MM.1S (cell line): Measurements from ENCODE around the gene DENND4B.
A peak's percentile ranks its signal among the peaks of the same experiment; 100 is the strongest.

Experiments
- DNase-seq: peaks from one replicate; pipeline ENCODE4 v3.0.0-alpha.2; 2015
- H2AFZ ChIP-seq: fragments of 300-600 bp; sonication (generic); 2 replicates; pipeline ENCODE4 v1.6.0; 2016; ENCODE audit warnings: antibody characterized with exemption, low read length
- H3F3A ChIP-seq: fragments of 300-600 bp; sonication (generic); 2 replicates; pipeline ENCODE4 v1.6.1; 2016; ENCODE audit warnings: mild to moderate bottlenecking, antibody characterized with exemption, low read length, moderate library complexity, mixed read lengths; ENCODE audit not compliant: insufficient read depth
- H3K27ac ChIP-seq: fragments of 300-600 bp; sonication (generic); 2 replicates; pipeline ENCODE4 v1.5.1; 2016; ENCODE audit warnings: mild to moderate bottlenecking, low read length
- H3K27me3 ChIP-seq: fragments of 300-600 bp; sonication (generic); replicated peaks from 2 replicates; pipeline ENCODE4 v1.6.0; 2016; ENCODE audit warnings: low read length; ENCODE audit not compliant: insufficient read depth
- H3K36me3 ChIP-seq: fragments of 300-600 bp; sonication (generic); replicated peaks from 2 replicates; pipeline ENCODE4 v1.6.1; 2016; ENCODE audit warnings: mild to moderate bottlenecking, low read length, mixed read lengths; ENCODE audit not compliant: insufficient read depth
- H3K4me1 ChIP-seq: fragments of 300-600 bp; sonication (generic); 2 replicates; pipeline ENCODE4 v1.6.1; 2016; ENCODE audit warnings: low read length, mixed read lengths
- H3K4me2 ChIP-seq: fragments of 300-600 bp; sonication (generic); 2 replicates; pipeline ENCODE4 v1.6.0; 2016; ENCODE audit warnings: low read depth, low read length
- H3K4me3 ChIP-seq: fragments of 300-600 bp; sonication (generic); 2 replicates; pipeline ENCODE4 v1.5.1; 2016; ENCODE audit warnings: low read length, mixed read lengths
- H3K79me2 ChIP-seq: fragments of 300-600 bp; sonication (generic); 2 replicates; pipeline ENCODE4 v1.6.1; 2016; ENCODE audit warnings: mixed run types, low read length, mixed read lengths
- H3K9ac ChIP-seq: fragments of 300-600 bp; sonication (generic); 2 replicates; pipeline ENCODE4 v1.6.1; 2016; ENCODE audit warnings: low read length, mixed read lengths
- H3K9me2 ChIP-seq: fragments of 300-600 bp; sonication (generic); replicated peaks from 2 replicates; pipeline ENCODE4 v1.6.1; 2016; ENCODE audit warnings: mild to moderate bottlenecking, low read length, mixed read lengths; ENCODE audit not compliant: insufficient read depth
- H3K9me3 ChIP-seq: fragments of 300-600 bp; sonication (generic); replicated peaks from 2 replicates; pipeline ENCODE4 v1.6.1; 2016; ENCODE audit warnings: mild to moderate bottlenecking, low read length, mixed read lengths; ENCODE audit not compliant: insufficient read depth
- H4K20me1 ChIP-seq: fragments of 300-600 bp; sonication (generic); 2 replicates; pipeline ENCODE4 v1.6.1; 2016; ENCODE audit warnings: mild to moderate bottlenecking, low read length, moderate library complexity, mixed read lengths; ENCODE audit not compliant: insufficient read depth
- EZH2 ChIP-seq: fragments of 300-600 bp; sonication (generic); optimal IDR thresholded peaks from 2 replicates; pipeline ENCODE3; 2017; ENCODE audit warnings: low read depth, mild to moderate bottlenecking, antibody characterized with exemption, low read length, mixed read lengths
- EZH2phosphoT487 ChIP-seq: fragments of 300-600 bp; sonication (generic); IDR thresholded peaks from 2 replicates; pipeline ENCODE4 v1.6.1; 2018; ENCODE audit warnings: antibody characterized with exemption, low read length
- TF ChIP-seq, protein P1 (sequence below): fragments of 300-600 bp; sonication (generic); IDR thresholded peaks from 2 replicates; pipeline ENCODE4 v1.5.1; 2016; ENCODE audit warnings: antibody characterized with exemption, low read length, mixed read lengths

DENND4B gene

GRCh38 chr1:153921803-153922075 lies 24.8 kb downstream of the DENND4B start:
- peaks cover 65% of the 10 kb centered on the region for H3K79me2 ChIP-seq

DNA sequence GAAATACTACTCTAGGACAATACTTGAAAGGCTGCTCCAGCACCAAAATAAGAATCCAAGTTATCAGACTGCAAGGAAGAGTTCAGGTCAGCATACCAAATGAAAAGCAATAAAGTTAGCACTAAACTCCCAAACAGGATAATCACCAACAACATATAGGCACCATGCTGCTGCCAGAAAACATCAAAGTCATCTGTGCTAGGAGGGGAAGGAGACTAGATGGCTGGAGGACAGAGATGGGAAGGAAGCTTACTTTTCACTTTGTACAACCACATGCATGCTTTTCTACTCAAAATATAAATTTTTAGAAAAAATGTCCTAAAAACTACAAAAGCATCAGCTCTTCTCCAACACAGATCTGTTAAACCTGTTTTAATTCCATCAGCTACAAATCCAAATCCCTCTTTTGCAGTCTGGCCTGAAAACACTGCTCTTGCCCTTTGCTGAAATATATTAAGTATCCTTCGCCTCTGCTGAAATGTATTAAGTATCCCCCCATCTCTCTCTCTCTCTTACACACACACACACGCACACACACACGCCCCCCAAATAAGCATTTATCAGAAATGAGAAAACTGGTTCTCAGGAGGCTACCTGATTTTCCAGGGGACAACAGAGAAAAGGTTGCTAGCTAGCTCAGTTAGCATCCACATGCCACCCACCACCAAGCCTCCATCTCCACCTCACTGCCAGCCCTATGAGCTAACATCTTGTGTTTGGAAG lies 25.3 kb downstream of the DENND4B start:
- Histone ChIP-seq H3K4me2 (peak overlapping the region; percentile 71), H2AFZ (no peak overlapping the region), H4K20me1 (peaks cover 31% of the 10 kb centered on the region), H3K27ac (no peak overlapping the region), H3F3A (peaks cover 28% of the 10 kb centered on the region), H3K4me3 (peak overlapping the region; percentile 71), H3K79me2 (peaks cover 70% of the 10 kb centered on the region), H3K27me3 (no peaks in the 10 kb centered on the region), H3K9me3 (no peaks in the 10 kb centered on the region), H3K36me3 (no peaks in the 10 kb centered on the region), H3K4me1 (peaks cover 24% of the 10 kb centered on the region), H3K9me2 (no peaks in the 10 kb centered on the region), H3K9ac (peak overlapping the region; percentile 62; the same call in 1 of the 2 replicates)
- DNase-seq: no peak
- no peak for TF ChIP-seq EZH2
- no peak for TF ChIP-seq EZH2phosphoT487
- TF ChIP-seq, protein P1, sequence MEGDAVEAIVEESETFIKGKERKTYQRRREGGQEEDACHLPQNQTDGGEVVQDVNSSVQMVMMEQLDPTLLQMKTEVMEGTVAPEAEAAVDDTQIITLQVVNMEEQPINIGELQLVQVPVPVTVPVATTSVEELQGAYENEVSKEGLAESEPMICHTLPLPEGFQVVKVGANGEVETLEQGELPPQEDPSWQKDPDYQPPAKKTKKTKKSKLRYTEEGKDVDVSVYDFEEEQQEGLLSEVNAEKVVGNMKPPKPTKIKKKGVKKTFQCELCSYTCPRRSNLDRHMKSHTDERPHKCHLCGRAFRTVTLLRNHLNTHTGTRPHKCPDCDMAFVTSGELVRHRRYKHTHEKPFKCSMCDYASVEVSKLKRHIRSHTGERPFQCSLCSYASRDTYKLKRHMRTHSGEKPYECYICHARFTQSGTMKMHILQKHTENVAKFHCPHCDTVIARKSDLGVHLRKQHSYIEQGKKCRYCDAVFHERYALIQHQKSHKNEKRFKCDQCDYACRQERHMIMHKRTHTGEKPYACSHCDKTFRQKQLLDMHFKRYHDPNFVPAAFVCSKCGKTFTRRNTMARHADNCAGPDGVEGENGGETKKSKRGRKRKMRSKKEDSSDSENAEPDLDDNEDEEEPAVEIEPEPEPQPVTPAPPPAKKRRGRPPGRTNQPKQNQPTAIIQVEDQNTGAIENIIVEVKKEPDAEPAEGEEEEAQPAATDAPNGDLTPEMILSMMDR: no peak

More at GRCh38 chr1:153921803-153922075, 24.8 kb downstream of the DENND4B start:
- peaks cover 30% of the 10 kb centered on the region for H3F3A ChIP-seq
- peak overlapping the region; percentile 71 for H3K4me2 ChIP-seq
- peak overlapping the region; percentile 62 for H3K9ac ChIP-seq
- no peaks in the 10 kb centered on the region for H3K9me2 ChIP-seq
- H3K27ac ChIP-seq: no peak overlapping the region
- DNase-seq: peak; percentile 29
- no peaks in the 10 kb centered on the region for H3K9me3 ChIP-seq
- peaks cover 24% of the 10 kb centered on the region for H3K4me1 ChIP-seq
- H3K4me3 ChIP-seq: peak overlapping the region; percentile 71
- no peak overlapping the region for H2AFZ ChIP-seq
- no peaks in the 10 kb centered on the region for H3K36me3 ChIP-seq
- TF ChIP-seq EZH2phosphoT487 (no peak), EZH2 (no peak)
- TF ChIP-seq, protein P1: no peak
- peaks cover 31% of the 10 kb centered on the region for H4K20me1 ChIP-seq
- H3K27me3 ChIP-seq: no peaks in the 10 kb centered on the region

GRCh38 chr1:153919876-153920852 lies 26.4 kb downstream of the DENND4B start:
- no peaks in the 10 kb centered on the region for H3K27me3 ChIP-seq
- H3K9me2 ChIP-seq: no peaks in the 10 kb centered on the region
- peak overlapping the region; percentile 71; the same call in 1 of the 2 replicates for H3K4me3 ChIP-seq
- no peak overlapping the region for H2AFZ ChIP-seq
- TF ChIP-seq, protein P1: peak; percentile 48
- TF ChIP-seq EZH2phosphoT487: no peak
- no peaks in the 10 kb centered on the region for H3K36me3 ChIP-seq
- H3F3A ChIP-seq: peaks cover 20% of the 10 kb centered on the region
- peaks cover 31% of the 10 kb centered on the region for H4K20me1 ChIP-seq
- peak; percentile 30 for DNase-seq
- H3K4me1 ChIP-seq: peaks cover 24% of the 10 kb centered on the region
- H3K9me3 ChIP-seq: no peaks in the 10 kb centered on the region
- H3K9ac ChIP-seq: peak overlapping the region; percentile 7; the same call in 1 of the 2 replicates
- no peak overlapping the region for H3K27ac ChIP-seq
- peaks cover 81% of the 10 kb centered on the region for H3K79me2 ChIP-seq
- H3K4me2 ChIP-seq: peak overlapping the region; percentile 71
